Panc1 (cell line): ENCODE data around the gene GNAO1. TPM values are rescaled to one million over a fixed set of nuclear protein-coding genes. Genes with fewer than 3 reads are reported as not detected.

Experiments
- ATAC-seq: fragments of 200-7000 bp; cut with Tn5 transposase; 2 replicates; pipeline ENCODE4 v1.9.1; 2020; ENCODE audit warnings: mild to moderate bottlenecking, moderate library complexity
- BruUV-seq: library from RNA; stranded (reverse); fragments of 400-500 nt; replicated peaks from 2 replicates; lab custom pipeline; 2021; lab: Mats Ljungman, UMichigan
- CTCF ChIA-PET: fragments of 300-600 bp; sonication (Branson Sonifier 250); formaldehyde crosslinking; loops from one replicate; lab custom pipeline; 2022; ENCODE audit warnings: antibody characterized with exemption; lab: Charles Lee
- POLR2A ChIA-PET: fragments of 300-600 bp; sonication (Branson Sonifier 250); formaldehyde crosslinking; loops from one replicate; lab custom pipeline; 2022; ENCODE audit warnings: antibody characterized with exemption; lab: Charles Lee
- DNase-seq: peaks from one replicate; pipeline ENCODE4 v3.0.0-alpha.2; 2010; ENCODE audit warnings: low read depth, low spot score
- H3K27ac ChIP-seq: 2 replicates; pipeline ENCODE4 v1.5.1; 2011; ENCODE audit warnings: mild to moderate bottlenecking, low read length, inconsistent platforms
- H3K27me3 ChIP-seq: fragments of 200-500 bp; sonication (Bioruptor generic); 2 replicates; pipeline ENCODE4 v1.6.0; 2014; ENCODE audit warnings: low read length, inconsistent platforms; ENCODE audit not compliant: control insufficient read depth, insufficient read depth
- H3K36me3 ChIP-seq: fragments of 200-500 bp; sonication (Bioruptor generic); 2 replicates; pipeline ENCODE4 v1.5.1; 2014; ENCODE audit warnings: inconsistent platforms, mild to moderate bottlenecking, low read length, moderate library complexity; ENCODE audit not compliant: control insufficient read depth, insufficient read depth
- H3K4me1 ChIP-seq: 2 replicates; pipeline ENCODE4 v1.5.1; 2011; ENCODE audit warnings: inconsistent platforms, mild to moderate bottlenecking, low read length, moderate library complexity; ENCODE audit not compliant: control insufficient read depth, insufficient read depth
- H3K4me3 ChIP-seq, 2 experiments: 2 replicates each; pipeline ENCODE4 v1.5.1; 2011 to 2012; ENCODE audit warnings: low read depth in 2 of 2, low read length in 2 of 2, mild to moderate bottlenecking in 2 of 2, inconsistent platforms in 1 of 2, moderate library complexity in 1 of 2
- H3K9me3 ChIP-seq: fragments of 200-500 bp; sonication (Bioruptor generic); 2 replicates; pipeline ENCODE4 v1.5.1; 2014; ENCODE audit warnings: low read depth, mild to moderate bottlenecking, inconsistent platforms, low read length, moderate library complexity; ENCODE audit not compliant: control insufficient read depth, insufficient read depth
- POLR2AphosphoS5 ChIP-seq: IDR thresholded peaks from 2 replicates; pipeline ENCODE4 v1.6.1; 2012; ENCODE audit warnings: mild to moderate bottlenecking, low read depth, low read length, moderate library complexity
- SIN3A ChIP-seq: IDR thresholded peaks from 2 replicates; pipeline ENCODE4 v1.6.1; 2012; ENCODE audit warnings: low read depth, mild to moderate bottlenecking, low read length, moderate library complexity, borderline replicate concordance; ENCODE audit not compliant: insufficient read depth
- TCF7L2 ChIP-seq: IDR thresholded peaks from 2 replicates; pipeline ENCODE4 v1.6.1; 2011; ENCODE audit warnings: mild to moderate bottlenecking, low read depth, low read length, inconsistent platforms
- in situ Hi-C: cut with HindIII; loops from 2 replicates; pipeline ENCODE4 v1.10.0; 2016; ENCODE audit warnings: low sequenced_read_pairs, low pct_unique_long_range_greater_than_20kb
- intact Hi-C: fragments of 100-400 bp; cut with micrococcal nuclease; formaldehyde crosslinking; loops from one replicate; pipeline ENCODE4 v1.10.0; 2022; ENCODE audit not compliant: unreplicated experiment
- total RNA-seq: library from RNA; stranded (reverse); gene quantifications from one replicate; pipeline ENCODE4 v1.2.1, GENCODE V29; 2021; ENCODE audit not compliant: unreplicated experiment
- TF ChIP-seq, protein P1 (sequence below): fragments of 450-650 bp; IDR thresholded peaks from 2 replicates; pipeline ENCODE4 v1.5.1; 2017; ENCODE audit warnings: mild to moderate bottlenecking
- TF ChIP-seq, protein P2 (sequence below), 2 experiments: IDR thresholded peaks; 2 replicates each; pipeline ENCODE4 v1.6.1; 2011 to 2012; ENCODE audit warnings: low read depth in 2 of 2, control low read depth in 1 of 2, low read length in 1 of 2, mild to moderate bottlenecking in 1 of 2, moderate library complexity in 1 of 2; ENCODE audit not compliant: insufficient read depth in 1 of 2

The GNAO1 gene
- total RNA-seq, 1 experiment from 2014 or later = 33.4 TPM

DNA sequence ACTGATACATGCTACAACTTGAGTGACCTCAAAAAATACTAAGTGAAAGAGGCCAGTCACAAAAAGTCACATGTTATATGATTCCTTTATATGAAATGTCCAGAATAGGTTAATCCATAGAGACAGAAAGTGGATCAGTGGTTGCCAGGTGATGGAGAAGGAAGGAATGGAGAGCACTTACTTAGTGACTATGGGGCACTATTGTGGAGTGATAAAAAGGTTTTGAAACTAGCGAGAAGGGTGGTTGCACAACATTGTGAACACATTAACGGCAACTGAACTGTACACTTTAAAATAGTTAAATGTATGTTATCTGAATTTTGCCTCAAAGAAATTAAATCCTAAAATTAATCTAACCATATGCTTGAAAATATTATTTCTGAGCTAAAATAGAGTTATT lies 208.2 kb downstream of the GNAO1 start:
- no peak for DNase-seq
- Histone ChIP-seq H3K9me3 (no peaks in the 10 kb centered on the region), H3K36me3 (peaks cover 17% of the 10 kb centered on the region), H3K4me1 (no peaks in the 10 kb centered on the region), H3K27ac (no peak overlapping the region), H3K27me3 (no peaks in the 10 kb centered on the region), H3K4me3 (no peak overlapping the region)
- POLR2A ChIA-PET = interaction anchor here (0.6 kb wide), 1 partner anchor 127 kb away, joined by 9 read pairs; no protein-coding TSS in a partner anchor
- no peak for TF ChIP-seq SIN3A
- TF ChIP-seq POLR2AphosphoS5 = no peak
- TF ChIP-seq TCF7L2 = no peak
- TF ChIP-seq, protein P1, sequence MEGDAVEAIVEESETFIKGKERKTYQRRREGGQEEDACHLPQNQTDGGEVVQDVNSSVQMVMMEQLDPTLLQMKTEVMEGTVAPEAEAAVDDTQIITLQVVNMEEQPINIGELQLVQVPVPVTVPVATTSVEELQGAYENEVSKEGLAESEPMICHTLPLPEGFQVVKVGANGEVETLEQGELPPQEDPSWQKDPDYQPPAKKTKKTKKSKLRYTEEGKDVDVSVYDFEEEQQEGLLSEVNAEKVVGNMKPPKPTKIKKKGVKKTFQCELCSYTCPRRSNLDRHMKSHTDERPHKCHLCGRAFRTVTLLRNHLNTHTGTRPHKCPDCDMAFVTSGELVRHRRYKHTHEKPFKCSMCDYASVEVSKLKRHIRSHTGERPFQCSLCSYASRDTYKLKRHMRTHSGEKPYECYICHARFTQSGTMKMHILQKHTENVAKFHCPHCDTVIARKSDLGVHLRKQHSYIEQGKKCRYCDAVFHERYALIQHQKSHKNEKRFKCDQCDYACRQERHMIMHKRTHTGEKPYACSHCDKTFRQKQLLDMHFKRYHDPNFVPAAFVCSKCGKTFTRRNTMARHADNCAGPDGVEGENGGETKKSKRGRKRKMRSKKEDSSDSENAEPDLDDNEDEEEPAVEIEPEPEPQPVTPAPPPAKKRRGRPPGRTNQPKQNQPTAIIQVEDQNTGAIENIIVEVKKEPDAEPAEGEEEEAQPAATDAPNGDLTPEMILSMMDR = no peak
- TF ChIP-seq, protein P2, sequence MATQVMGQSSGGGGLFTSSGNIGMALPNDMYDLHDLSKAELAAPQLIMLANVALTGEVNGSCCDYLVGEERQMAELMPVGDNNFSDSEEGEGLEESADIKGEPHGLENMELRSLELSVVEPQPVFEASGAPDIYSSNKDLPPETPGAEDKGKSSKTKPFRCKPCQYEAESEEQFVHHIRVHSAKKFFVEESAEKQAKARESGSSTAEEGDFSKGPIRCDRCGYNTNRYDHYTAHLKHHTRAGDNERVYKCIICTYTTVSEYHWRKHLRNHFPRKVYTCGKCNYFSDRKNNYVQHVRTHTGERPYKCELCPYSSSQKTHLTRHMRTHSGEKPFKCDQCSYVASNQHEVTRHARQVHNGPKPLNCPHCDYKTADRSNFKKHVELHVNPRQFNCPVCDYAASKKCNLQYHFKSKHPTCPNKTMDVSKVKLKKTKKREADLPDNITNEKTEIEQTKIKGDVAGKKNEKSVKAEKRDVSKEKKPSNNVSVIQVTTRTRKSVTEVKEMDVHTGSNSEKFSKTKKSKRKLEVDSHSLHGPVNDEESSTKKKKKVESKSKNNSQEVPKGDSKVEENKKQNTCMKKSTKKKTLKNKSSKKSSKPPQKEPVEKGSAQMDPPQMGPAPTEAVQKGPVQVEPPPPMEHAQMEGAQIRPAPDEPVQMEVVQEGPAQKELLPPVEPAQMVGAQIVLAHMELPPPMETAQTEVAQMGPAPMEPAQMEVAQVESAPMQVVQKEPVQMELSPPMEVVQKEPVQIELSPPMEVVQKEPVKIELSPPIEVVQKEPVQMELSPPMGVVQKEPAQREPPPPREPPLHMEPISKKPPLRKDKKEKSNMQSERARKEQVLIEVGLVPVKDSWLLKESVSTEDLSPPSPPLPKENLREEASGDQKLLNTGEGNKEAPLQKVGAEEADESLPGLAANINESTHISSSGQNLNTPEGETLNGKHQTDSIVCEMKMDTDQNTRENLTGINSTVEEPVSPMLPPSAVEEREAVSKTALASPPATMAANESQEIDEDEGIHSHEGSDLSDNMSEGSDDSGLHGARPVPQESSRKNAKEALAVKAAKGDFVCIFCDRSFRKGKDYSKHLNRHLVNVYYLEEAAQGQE (IDR thresholded peaks at IDR 0.05; ENCODE audit: insufficient read depth in 1 of 2, low read depth in 2 of 2, low read length in 1 of 2) = no peak
- no peak for ATAC-seq
- intact Hi-C loops = no loop called here
- no TSS peak for BruUV-seq
- CTCF ChIA-PET = no interaction called here
- in situ Hi-C loops = no loop called here

DNA sequence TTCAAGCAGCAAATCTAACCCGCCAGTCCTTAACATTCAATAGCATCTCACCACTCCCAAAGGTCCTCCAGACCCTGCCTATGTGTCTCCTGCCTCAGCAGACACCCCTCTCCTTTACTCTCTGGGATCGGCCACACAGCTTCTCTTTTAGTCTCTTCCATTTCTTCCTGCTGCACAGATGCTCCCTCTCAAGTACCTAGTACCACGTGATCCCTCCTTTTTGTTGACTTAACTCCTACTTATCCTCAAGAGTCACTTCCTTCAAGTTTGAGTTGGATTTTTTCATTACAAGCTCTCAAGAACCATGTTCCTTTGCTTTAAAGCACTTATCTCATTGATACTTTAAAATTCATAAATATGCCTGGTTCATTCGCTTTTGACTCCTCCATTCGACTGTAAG lies 209.2 kb downstream of the GNAO1 start:
- intact Hi-C loops = no loop called here
- BruUV-seq = TSS peak; percentile 56
- H3K36me3 ChIP-seq = peaks cover 18% of the 10 kb centered on the region

More for the DNA sequence above, 209.2 kb downstream of the GNAO1 start:
- Histone ChIP-seq H3K9me3 (no peaks in the 10 kb centered on the region), H3K4me1 (no peaks in the 10 kb centered on the region), H3K4me3 (no peak overlapping the region), H3K27ac (no peak overlapping the region), H3K27me3 (no peaks in the 10 kb centered on the region)
- TF ChIP-seq, protein P2 (IDR thresholded peaks at IDR 0.05; ENCODE audit: insufficient read depth in 1 of 2, low read depth in 2 of 2, low read length in 1 of 2) = no peak
- TF ChIP-seq POLR2AphosphoS5 = no peak
- TF ChIP-seq TCF7L2 = no peak
- TF ChIP-seq, protein P1 = no peak
- no peak for TF ChIP-seq SIN3A
- ATAC-seq (no peak), DNase-seq (no peak)
- ChIA-PET POLR2A (no interaction called here), CTCF (no interaction called here)
- in situ Hi-C loops = no loop called here
